DND-41 (cell line): ENCODE results near the gene P2RY11.

Source experiments
- ATAC-seq: fragments of 200-7000 bp; cut with Tn5 transposase; 3 replicates; pipeline ENCODE4 v1.9.1; 2021; ENCODE audit warnings: low read depth; ENCODE audit not compliant: insufficient read depth
- DNase-seq: peaks from one replicate; pipeline ENCODE4 v3.0.0-alpha.2; 2020
- H2AFZ ChIP-seq: 2 replicates; pipeline ENCODE4 v1.6.0; 2012; ENCODE audit warnings: low read depth, low read length
- H3K27ac ChIP-seq: 2 replicates; pipeline ENCODE4 v1.5.1; 2012; ENCODE audit warnings: low read length, inconsistent platforms
- H3K27me3 ChIP-seq: fragments of 200-600 bp; sonication (generic); 2 replicates; pipeline ENCODE4 v1.6.0; 2012; ENCODE audit warnings: low read length, mild to moderate bottlenecking, inconsistent platforms; ENCODE audit not compliant: insufficient read depth, poor library complexity
- H3K36me3 ChIP-seq: 2 replicates; pipeline ENCODE4 v1.5.1; 2012; ENCODE audit warnings: low read length, inconsistent platforms; ENCODE audit not compliant: insufficient read depth
- H3K4me1 ChIP-seq: 2 replicates; pipeline ENCODE4 v1.5.1; 2012; ENCODE audit warnings: mild to moderate bottlenecking, low read length; ENCODE audit not compliant: insufficient read depth
- H3K4me2 ChIP-seq: 2 replicates; pipeline ENCODE4 v1.6.0; 2012; ENCODE audit warnings: mild to moderate bottlenecking, moderate library complexity, low read length, inconsistent platforms; ENCODE audit not compliant: insufficient read depth
- H3K4me3 ChIP-seq, 2 experiments: fragments of 200-600 bp in 1 of 2; shearing (Covaris generic) in 1 of 2; 2 replicates each; pipeline ENCODE4 v1.5.1; 2012 to 2016; ENCODE audit warnings: inconsistent platforms in 2 of 2, low read length in 2 of 2, mild to moderate bottlenecking in 2 of 2, low read depth in 1 of 2, moderate library complexity in 1 of 2
- H3K79me2 ChIP-seq: 2 replicates; pipeline ENCODE4 v1.6.0; 2012; ENCODE audit warnings: low read length, inconsistent platforms; ENCODE audit not compliant: insufficient read depth
- H3K9ac ChIP-seq: 2 replicates; pipeline ENCODE4 v1.6.0; 2012; ENCODE audit warnings: low read depth, mild to moderate bottlenecking, inconsistent platforms, low read length, moderate library complexity
- H3K9me3 ChIP-seq: 2 replicates; pipeline ENCODE4 v1.5.1; 2012; ENCODE audit warnings: low read length, moderate library complexity, mild to moderate bottlenecking, inconsistent platforms; ENCODE audit not compliant: insufficient read depth, severe bottlenecking
- H4K20me1 ChIP-seq: 2 replicates; pipeline ENCODE4 v1.6.0; 2012; ENCODE audit warnings: low read length; ENCODE audit not compliant: insufficient read depth
- CTCF ChIP-seq: IDR thresholded peaks from 2 replicates; pipeline ENCODE4 v1.5.1; 2012; ENCODE audit warnings: borderline replicate concordance, low read length, moderate library complexity, mild to moderate bottlenecking; ENCODE audit not compliant: poor library complexity, severe bottlenecking; ENCODE audit errors: extremely low read depth
- EZH2 ChIP-seq: IDR thresholded peaks from 3 replicates; pipeline ENCODE4 v1.6.1; 2012; ENCODE audit warnings: borderline replicate concordance, low read depth, mild to moderate bottlenecking, moderate library complexity, low read length, inconsistent platforms; ENCODE audit not compliant: severe bottlenecking

The P2RY11 gene

GRCh38 chr19:10087296-10088061 is 24.0 kb upstream of the P2RY11 start:
- no peaks in the 10 kb centered on the region for H3K27me3 ChIP-seq
- TF ChIP-seq CTCF: no peak
- TF ChIP-seq EZH2: no peak
- no peaks in the 10 kb centered on the region; the same call in 1 of the 2 replicates for H3K79me2 ChIP-seq
- no peak for DNase-seq
- H3K27ac ChIP-seq: no peak overlapping the region
- peak overlapping the region; percentile 95 for H3K4me2 ChIP-seq
- peaks cover 16% of the 10 kb centered on the region for H3K4me1 ChIP-seq
- H3K36me3 ChIP-seq: peaks cover 7% of the 10 kb centered on the region
- no peaks in the 10 kb centered on the region for H3K9me3 ChIP-seq
- no peak overlapping the region; the same call in 1 of the 2 replicates for H3K9ac ChIP-seq
- no peak overlapping the region for H2AFZ ChIP-seq
- ATAC-seq: no peak
- H3K4me3 ChIP-seq: peak overlapping the region in 1 of 2 experiments; percentile 86; a peak in 2 of 4 replicates
- H4K20me1 ChIP-seq: no peaks in the 10 kb centered on the region

- H3K36me3 ChIP-seq: peaks cover 7% of the 10 kb centered on the region
- H2AFZ ChIP-seq: no peak overlapping the region
- H3K9me3 ChIP-seq: no peaks in the 10 kb centered on the region
- ATAC-seq (no peak), DNase-seq (no peak)
- H4K20me1 ChIP-seq: 0 out of 2 replicates have a peak, but pooled peaks cover 3% of the 10 kb centered on the region
- TF ChIP-seq CTCF (no peak), EZH2 (no peak)
- H3K4me2 ChIP-seq: no peak overlapping the region
- H3K27ac ChIP-seq: no peak overlapping the region
- H3K9ac ChIP-seq: no peak overlapping the region
- H3K4me3 ChIP-seq: no peak overlapping the region
- H3K79me2 ChIP-seq: no peaks in the 10 kb centered on the region; the same call in 1 of the 2 replicates
- H3K4me1 ChIP-seq: peaks cover 16% of the 10 kb centered on the region
- H3K27me3 ChIP-seq: no peaks in the 10 kb centered on the region
These were observed 22.4 kb upstream of the P2RY11 start for GRCh38 chr19:10088949-10089554.

GRCh38 chr19:10089801-10090375 is 21.6 kb upstream of the P2RY11 start:
- TF ChIP-seq CTCF (no peak), EZH2 (no peak)
- Histone ChIP-seq H2AFZ (no peak overlapping the region), H3K27ac (no peak overlapping the region), H3K9ac (no peak overlapping the region), H3K4me1 (peaks cover 16% of the 10 kb centered on the region), H4K20me1 (0 out of 2 replicates have a peak, but pooled peaks cover 3% of the 10 kb centered on the region), H3K79me2 (no peaks in the 10 kb centered on the region; the same call in 1 of the 2 replicates), H3K4me2 (no peak overlapping the region), H3K4me3 (no peak overlapping the region), H3K36me3 (peaks cover 7% of the 10 kb centered on the region), H3K27me3 (no peaks in the 10 kb centered on the region), H3K9me3 (no peaks in the 10 kb centered on the region)
- ATAC-seq (no peak), DNase-seq (no peak)
